Measurements from ENCODE around the gene CPAMD8. TPM values are rescaled to one million over a fixed set of nuclear protein-coding genes. Genes with fewer than 3 reads are reported as not detected.

Gene CPAMD8
- total and polyA plus RNA-seq, 2 experiments from 2014 or later, result 7.9 to 17.6 TPM

DNA sequence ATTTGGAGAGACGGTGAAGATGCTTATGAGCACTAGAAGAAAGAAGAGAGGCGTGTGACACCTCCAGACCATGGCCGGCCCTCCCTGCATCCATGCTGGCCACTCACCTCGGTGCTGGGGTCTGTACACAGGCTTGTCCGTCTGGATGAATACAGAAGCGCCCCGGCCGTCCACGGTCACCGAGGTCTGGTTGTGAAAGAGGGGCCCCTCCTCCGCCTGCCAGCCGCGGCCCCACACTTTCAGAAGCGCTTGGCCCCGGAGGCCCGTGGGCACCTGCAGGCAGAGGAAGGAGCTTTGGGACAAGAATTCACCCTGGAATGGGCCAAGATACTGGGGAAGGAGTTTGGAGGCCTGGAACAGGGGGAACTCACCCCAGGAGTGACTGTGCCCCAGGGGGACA, 15.1 kb downstream of the CPAMD8 start:
- H3K9me3 ChIP-seq (ENCODE audit: low read depth), result no peaks in the 10 kb centered on the region
- WGBS (ENCODE audit: low lambda C conversion rate, missing lambda C conversion rate), result 96% methylated on average over 14 of the region's 16 CpGs
- H3K27ac ChIP-seq, result no peak overlapping the region
- H3K4me1 ChIP-seq (ENCODE audit: insufficient read depth), result no peaks in the 10 kb centered on the region
- H3K9me2 ChIP-seq (replicated peaks; ENCODE audit: insufficient read depth), result no peaks in the 10 kb centered on the region
- no peaks in the 10 kb centered on the region for H3K36me3 ChIP-seq (replicated peaks; ENCODE audit: insufficient read depth, low read depth)
- H3K79me2 ChIP-seq, result no peaks in the 10 kb centered on the region
- no peaks in the 10 kb centered on the region for H3K27me3 ChIP-seq
- H4K20me1 ChIP-seq (ENCODE audit: insufficient read depth, poor library complexity, severe bottlenecking), result no peaks in the 10 kb centered on the region
- no peak overlapping the region for H3K4me2 ChIP-seq
- no peak for DNase-seq (ENCODE audit: low spot score)
- H2AFZ ChIP-seq, result no peak overlapping the region
- H3K4me3 ChIP-seq, result no peak overlapping the region
- TF ChIP-seq, protein P1, sequence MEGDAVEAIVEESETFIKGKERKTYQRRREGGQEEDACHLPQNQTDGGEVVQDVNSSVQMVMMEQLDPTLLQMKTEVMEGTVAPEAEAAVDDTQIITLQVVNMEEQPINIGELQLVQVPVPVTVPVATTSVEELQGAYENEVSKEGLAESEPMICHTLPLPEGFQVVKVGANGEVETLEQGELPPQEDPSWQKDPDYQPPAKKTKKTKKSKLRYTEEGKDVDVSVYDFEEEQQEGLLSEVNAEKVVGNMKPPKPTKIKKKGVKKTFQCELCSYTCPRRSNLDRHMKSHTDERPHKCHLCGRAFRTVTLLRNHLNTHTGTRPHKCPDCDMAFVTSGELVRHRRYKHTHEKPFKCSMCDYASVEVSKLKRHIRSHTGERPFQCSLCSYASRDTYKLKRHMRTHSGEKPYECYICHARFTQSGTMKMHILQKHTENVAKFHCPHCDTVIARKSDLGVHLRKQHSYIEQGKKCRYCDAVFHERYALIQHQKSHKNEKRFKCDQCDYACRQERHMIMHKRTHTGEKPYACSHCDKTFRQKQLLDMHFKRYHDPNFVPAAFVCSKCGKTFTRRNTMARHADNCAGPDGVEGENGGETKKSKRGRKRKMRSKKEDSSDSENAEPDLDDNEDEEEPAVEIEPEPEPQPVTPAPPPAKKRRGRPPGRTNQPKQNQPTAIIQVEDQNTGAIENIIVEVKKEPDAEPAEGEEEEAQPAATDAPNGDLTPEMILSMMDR (IDR thresholded peaks at IDR 0.05; ENCODE audit: poor library complexity), result no peak
- TF ChIP-seq EZH2phosphoT487 (IDR thresholded peaks at IDR 0.05; ENCODE audit: low read depth, severe bottlenecking, unreplicated experiment) (no peak), EZH2 (IDR thresholded peaks at IDR 0.05; ENCODE audit: borderline replicate concordance) (no peak)

DNA sequence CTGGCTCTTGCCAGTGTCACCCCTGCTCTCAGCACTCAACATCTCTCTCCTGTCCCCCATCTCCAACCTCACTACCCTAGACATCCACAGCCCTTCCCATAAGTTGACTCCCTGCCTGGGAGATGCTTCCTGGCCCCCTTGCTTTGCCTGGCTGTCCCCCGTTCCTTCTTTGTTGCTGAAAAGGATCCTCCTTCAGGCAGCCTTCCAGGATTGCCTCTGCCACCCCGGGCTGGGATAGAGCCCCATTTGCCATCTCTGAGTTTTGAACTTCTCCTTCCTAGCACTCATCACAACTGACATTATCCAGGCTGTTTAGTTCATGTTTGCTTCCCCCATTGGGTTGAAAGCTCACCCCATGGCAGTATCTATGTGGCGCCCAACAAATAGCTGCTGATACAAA, 20.0 kb downstream of the CPAMD8 start:
- Histone ChIP-seq H3K9me3 (ENCODE audit: low read depth) (no peaks in the 10 kb centered on the region), H3K4me2 (no peak overlapping the region), H3K36me3 (replicated peaks; ENCODE audit: insufficient read depth, low read depth) (no peaks in the 10 kb centered on the region), H3K27ac (no peak overlapping the region), H3K9me2 (replicated peaks; ENCODE audit: insufficient read depth) (no peaks in the 10 kb centered on the region), H4K20me1 (ENCODE audit: insufficient read depth, poor library complexity, severe bottlenecking) (no peaks in the 10 kb centered on the region), H3K4me3 (no peak overlapping the region), H3K27me3 (no peaks in the 10 kb centered on the region), H3K4me1 (ENCODE audit: insufficient read depth) (no peaks in the 10 kb centered on the region), H2AFZ (no peak overlapping the region), H3K79me2 (no peaks in the 10 kb centered on the region)
- WGBS (ENCODE audit: low lambda C conversion rate, missing lambda C conversion rate), result 96% methylated on average over 3 of the region's 3 CpGs
- TF ChIP-seq EZH2 (IDR thresholded peaks at IDR 0.05; ENCODE audit: borderline replicate concordance) (no peak), EZH2phosphoT487 (IDR thresholded peaks at IDR 0.05; ENCODE audit: low read depth, severe bottlenecking, unreplicated experiment) (no peak)
- TF ChIP-seq, protein P1 (IDR thresholded peaks at IDR 0.05; ENCODE audit: poor library complexity), result no peak
- no peak for DNase-seq (ENCODE audit: low spot score)

DNA sequence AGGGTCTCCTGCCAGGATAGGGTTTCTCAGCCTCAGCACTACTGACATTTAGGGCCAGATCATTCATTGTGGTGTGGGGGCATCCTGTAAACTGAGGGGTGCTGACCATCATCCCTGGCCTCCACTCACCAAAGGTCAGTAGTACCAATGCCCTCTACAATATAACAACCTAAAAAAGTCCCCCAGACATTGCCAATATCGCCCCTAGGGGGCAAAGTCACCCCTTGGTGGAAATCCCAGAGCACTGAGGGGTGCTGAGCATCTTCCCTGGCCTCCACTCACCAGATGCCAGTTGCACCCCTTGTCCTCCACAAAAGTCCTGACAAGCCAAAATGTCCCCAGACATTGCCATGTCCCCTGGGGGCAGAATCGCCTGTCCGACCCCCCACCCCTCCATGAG, 21.6 kb downstream of the CPAMD8 start:
- Histone ChIP-seq H3K79me2 (no peaks in the 10 kb centered on the region), H3K4me1 (ENCODE audit: insufficient read depth) (no peaks in the 10 kb centered on the region), H3K4me3 (no peak overlapping the region), H3K27ac (no peak overlapping the region), H3K36me3 (replicated peaks; ENCODE audit: insufficient read depth, low read depth) (no peaks in the 10 kb centered on the region), H3K9me3 (ENCODE audit: low read depth) (no peaks in the 10 kb centered on the region), H4K20me1 (ENCODE audit: insufficient read depth, poor library complexity, severe bottlenecking) (no peaks in the 10 kb centered on the region), H3K9me2 (replicated peaks; ENCODE audit: insufficient read depth) (no peaks in the 10 kb centered on the region), H2AFZ (no peak overlapping the region), H3K4me2 (no peak overlapping the region), H3K27me3 (no peaks in the 10 kb centered on the region)
- TF ChIP-seq EZH2phosphoT487 (IDR thresholded peaks at IDR 0.05; ENCODE audit: low read depth, severe bottlenecking, unreplicated experiment) (no peak), EZH2 (IDR thresholded peaks at IDR 0.05; ENCODE audit: borderline replicate concordance) (no peak)
- TF ChIP-seq, protein P1 (IDR thresholded peaks at IDR 0.05; ENCODE audit: poor library complexity), result no peak
- no peak for DNase-seq (ENCODE audit: low spot score)
- 78% methylated on average over 3 of the region's 3 CpGs for WGBS (ENCODE audit: low lambda C conversion rate, missing lambda C conversion rate)

DNA sequence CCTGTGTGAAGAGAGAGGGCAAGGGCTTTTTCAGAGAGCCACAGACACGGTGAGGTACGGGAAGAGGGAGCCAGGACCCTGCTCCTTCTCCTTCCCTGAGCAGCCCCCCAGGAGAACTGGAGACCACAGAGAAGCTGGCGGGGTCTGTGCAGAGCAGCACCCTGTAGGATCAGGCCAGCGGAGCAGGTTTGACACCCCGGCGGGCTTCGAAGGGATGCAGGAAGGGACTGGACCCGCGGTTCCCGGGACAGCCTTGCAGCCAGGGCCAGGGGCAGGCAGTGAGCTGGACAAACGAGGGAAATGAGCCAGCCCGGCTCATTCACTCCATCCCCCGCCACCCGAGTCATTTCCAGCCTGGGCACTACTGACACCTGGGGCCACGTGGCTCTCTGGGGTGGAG, 22.2 kb downstream of the CPAMD8 start:
- no peak overlapping the region for H3K27ac ChIP-seq
- no peak overlapping the region for H3K4me2 ChIP-seq
- no peaks in the 10 kb centered on the region for H3K9me3 ChIP-seq (ENCODE audit: low read depth)
- H3K4me1 ChIP-seq (ENCODE audit: insufficient read depth), result no peaks in the 10 kb centered on the region
- no peaks in the 10 kb centered on the region for H3K9me2 ChIP-seq (replicated peaks; ENCODE audit: insufficient read depth)
- H4K20me1 ChIP-seq (ENCODE audit: insufficient read depth, poor library complexity, severe bottlenecking), result no peaks in the 10 kb centered on the region
- no peak overlapping the region for H3K4me3 ChIP-seq
- H3K36me3 ChIP-seq (replicated peaks; ENCODE audit: insufficient read depth, low read depth), result no peaks in the 10 kb centered on the region
- H3K27me3 ChIP-seq, result no peaks in the 10 kb centered on the region
- no peak overlapping the region for H2AFZ ChIP-seq
- TF ChIP-seq EZH2 (IDR thresholded peaks at IDR 0.05; ENCODE audit: borderline replicate concordance) (no peak), EZH2phosphoT487 (IDR thresholded peaks at IDR 0.05; ENCODE audit: low read depth, severe bottlenecking, unreplicated experiment) (no peak)
- TF ChIP-seq, protein P1 (IDR thresholded peaks at IDR 0.05; ENCODE audit: poor library complexity), result no peak
- 96% methylated on average over 15 of the region's 15 CpGs for WGBS (ENCODE audit: low lambda C conversion rate, missing lambda C conversion rate)
- no peak for DNase-seq (ENCODE audit: low spot score)
- H3K79me2 ChIP-seq, result no peaks in the 10 kb centered on the region
